GM12872 (cell line): ENCODE results near the gene HIP1.

Experiments used
- TF ChIP-seq, protein P1 (sequence below): IDR thresholded peaks from 3 replicates; pipeline ENCODE4 v1.5.1; 2011; ENCODE audit warnings: low read depth, mild to moderate bottlenecking, low read length, moderate library complexity; ENCODE audit not compliant: insufficient read depth

HIP1 gene

DNA sequence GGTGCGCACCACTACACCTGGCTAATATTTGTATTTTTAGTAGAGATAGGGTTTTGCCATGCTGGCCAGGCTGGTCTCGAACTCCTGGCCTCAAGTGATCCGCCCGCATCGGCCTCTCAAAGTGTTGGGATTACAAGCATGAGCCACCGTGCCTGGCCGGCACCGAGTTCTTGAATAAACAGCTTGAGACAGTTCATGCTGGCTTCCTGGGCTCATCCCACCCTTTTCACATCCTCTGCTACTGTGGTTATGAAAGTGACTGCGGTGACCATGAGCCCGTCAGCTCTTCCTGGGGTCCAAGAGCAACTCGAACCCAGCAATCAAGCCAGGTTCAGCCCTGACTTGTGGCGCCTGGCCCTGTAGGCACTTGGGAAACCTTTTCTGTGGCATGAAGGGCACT, 38.7 kb downstream of the HIP1 start:
- TF ChIP-seq, protein P1, sequence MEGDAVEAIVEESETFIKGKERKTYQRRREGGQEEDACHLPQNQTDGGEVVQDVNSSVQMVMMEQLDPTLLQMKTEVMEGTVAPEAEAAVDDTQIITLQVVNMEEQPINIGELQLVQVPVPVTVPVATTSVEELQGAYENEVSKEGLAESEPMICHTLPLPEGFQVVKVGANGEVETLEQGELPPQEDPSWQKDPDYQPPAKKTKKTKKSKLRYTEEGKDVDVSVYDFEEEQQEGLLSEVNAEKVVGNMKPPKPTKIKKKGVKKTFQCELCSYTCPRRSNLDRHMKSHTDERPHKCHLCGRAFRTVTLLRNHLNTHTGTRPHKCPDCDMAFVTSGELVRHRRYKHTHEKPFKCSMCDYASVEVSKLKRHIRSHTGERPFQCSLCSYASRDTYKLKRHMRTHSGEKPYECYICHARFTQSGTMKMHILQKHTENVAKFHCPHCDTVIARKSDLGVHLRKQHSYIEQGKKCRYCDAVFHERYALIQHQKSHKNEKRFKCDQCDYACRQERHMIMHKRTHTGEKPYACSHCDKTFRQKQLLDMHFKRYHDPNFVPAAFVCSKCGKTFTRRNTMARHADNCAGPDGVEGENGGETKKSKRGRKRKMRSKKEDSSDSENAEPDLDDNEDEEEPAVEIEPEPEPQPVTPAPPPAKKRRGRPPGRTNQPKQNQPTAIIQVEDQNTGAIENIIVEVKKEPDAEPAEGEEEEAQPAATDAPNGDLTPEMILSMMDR = no peak

DNA sequence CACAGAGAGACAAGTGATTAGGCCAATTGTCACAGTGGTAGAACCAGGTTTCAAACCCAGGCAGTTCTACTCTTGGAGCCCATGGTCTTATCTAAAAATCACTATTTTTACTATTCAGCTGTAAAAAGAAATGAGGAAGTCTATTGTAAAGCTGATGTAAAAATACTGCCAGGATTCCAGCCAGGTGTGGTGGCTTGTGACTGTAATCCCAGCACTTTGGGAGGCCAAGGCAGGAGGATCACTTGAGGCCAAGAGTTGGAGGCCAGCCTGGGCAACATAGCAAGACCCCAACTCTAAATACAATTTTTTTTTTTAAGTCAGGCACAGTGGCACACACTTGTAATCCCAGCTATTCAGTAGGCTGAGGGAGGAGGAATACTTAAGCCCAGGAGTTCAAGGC, 40.4 kb downstream of the HIP1 start:
- TF ChIP-seq, protein P1 = no peak

DNA sequence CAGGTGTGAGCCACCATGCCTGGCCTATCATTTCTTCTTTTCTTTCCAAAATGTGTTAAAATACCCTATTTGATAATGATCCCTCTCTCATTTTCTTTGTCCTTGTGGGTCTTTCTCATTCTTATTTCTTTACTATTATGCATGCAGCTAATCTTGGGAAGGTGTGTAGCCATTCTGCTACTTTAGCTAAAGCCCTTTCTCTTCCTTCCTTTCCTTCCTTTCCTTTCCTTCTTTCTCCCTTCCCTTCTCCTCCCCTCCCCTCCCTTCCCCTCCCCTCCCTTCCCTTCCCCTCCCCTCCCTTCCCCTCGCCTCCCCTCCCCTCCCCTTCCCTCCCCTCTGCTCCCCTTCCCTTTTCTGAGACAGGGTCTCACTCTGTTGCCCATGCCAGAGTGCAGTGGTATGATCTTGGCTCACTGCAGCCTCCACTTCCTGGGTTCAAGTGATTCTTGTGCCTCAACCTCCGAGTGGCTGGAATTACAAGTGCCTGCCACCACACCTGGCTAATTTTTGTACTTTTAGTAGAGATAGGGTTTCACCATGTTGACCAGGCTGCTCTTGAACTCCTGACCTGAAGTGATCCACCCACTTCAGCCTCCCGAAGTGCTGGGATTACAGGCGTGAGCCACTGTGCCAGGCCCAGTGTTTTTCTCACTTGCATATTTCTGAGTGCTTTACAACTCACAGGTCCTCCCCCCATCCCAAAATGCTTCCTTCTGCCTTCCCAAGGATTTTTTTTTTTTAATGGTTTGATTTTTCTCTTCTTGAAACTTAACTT, 42.3 kb downstream of the HIP1 start:
- TF ChIP-seq, protein P1 = no peak

DNA sequence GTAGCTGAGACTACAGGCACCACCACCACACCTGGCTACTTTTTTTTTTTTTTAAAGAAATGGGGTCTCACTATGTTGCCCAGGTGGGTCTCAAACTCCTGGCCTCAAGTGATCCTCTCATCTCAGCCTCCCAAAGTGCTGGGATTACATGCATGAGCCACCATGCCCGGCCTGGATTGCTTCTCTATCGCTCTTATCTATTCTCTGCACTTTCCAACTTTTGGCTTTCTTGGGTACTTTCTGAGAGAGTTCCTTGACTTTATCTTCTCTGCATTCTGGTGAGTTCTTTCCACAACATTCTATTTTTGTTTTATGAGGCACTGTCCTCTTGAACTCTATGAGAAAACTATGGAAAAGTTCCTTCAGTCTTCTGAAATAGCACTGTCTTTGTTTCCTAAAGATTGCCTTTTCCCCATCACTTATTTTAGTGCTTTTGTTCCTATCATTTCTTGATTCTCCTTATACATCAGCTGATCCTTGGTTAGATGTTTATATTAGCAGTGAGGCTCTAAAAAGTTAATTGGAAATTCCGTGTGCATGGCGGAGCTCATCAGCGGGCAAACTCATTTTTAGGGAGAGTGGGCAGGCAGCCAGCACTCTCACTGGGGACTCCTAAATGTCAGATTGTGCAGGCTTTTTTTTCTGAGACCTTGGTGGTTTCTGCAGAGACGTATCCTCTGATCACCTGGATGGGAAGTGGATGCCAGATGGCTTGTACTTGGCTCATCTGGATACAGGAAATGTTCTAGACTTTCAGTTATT, 43.9 kb downstream of the HIP1 start:
- TF ChIP-seq, protein P1 = no peak

DNA sequence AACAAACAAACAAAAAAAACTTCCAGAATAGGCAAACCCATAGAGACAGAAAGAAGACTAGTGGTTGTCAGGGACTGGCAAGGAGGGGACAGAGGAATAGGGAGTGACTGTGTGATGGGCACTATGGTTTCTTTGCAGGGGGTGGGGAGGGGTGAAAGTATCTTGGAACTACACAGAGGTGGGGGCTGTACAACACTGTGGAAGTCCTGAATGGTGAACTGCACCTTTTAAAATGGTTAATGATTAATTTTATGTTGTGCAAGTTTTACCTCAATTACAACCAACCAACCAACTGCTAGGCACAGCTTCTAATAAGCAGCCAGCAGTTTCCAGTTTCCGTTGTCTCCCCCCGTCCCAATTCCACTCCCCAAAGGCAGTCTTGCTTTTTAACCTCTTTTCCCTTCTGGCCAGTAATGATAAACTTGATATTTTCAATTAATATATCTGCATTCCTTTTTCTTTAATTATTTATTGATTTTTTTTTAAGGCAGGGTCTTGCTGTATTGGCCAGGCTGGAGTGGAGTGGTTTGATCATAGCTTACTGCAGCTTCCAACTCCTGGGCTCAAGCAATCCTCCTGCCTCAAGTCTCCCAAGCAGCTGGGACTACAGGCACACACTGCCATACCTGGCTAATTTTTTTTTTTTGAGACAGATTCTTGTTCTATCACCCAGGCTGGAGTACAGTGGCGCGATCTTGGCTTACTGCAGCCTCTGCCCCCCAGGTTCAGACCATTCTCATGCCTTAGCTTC, 46.8 kb downstream of the HIP1 start:
- TF ChIP-seq, protein P1 = no peak

GRCh38 chr7:75690121-75690523, 48.6 kb downstream of the HIP1 start:
- TF ChIP-seq, protein P1 = no peak
